ENCODE results near the gene CYBA.
"Not testable (repeated sequence)": the region's sequence is repeated elsewhere in the genome, so short reads cannot be mapped to it uniquely, and the experiment has no call there.

Gene CYBA

GRCh38 chr16:88609426-88609825 lies 41.4 kb downstream of the CYBA start:
- not testable (repeated sequence) for DNase-seq

- no peak for DNase-seq
Measured at GRCh38 chr16:88608076-88608475, 42.8 kb downstream of the CYBA start.

- no peak for DNase-seq
Measured at GRCh38 chr16:88606148-88606757, 44.6 kb downstream of the CYBA start.

- no peak for DNase-seq
Measured at GRCh38 chr16:88605186-88606147, 45.4 kb downstream of the CYBA start.

GRCh38 chr16:88602091-88602490 lies 48.8 kb downstream of the CYBA start:
- DNase-seq = no peak

GRCh38 chr16:88601313-88602036 lies 49.4 kb downstream of the CYBA start:
- DNase-seq = no peak

- no peak for DNase-seq
Measured at GRCh38 chr16:88600539-88600896, 50.3 kb downstream of the CYBA start.

- DNase-seq = no peak
Measured at GRCh38 chr16:88599825-88600538, 50.9 kb downstream of the CYBA start.

GRCh38 chr16:88599092-88599733 lies 51.6 kb downstream of the CYBA start:
- DNase-seq = no peak

- no peak for DNase-seq
Measured at GRCh38 chr16:88597856-88598491, 52.9 kb downstream of the CYBA start.

GRCh38 chr16:88596483-88596882 lies 54.4 kb downstream of the CYBA start:
- DNase-seq = no peak

GRCh38 chr16:88595921-88596320 lies 54.9 kb downstream of the CYBA start:
- DNase-seq = no peak

GRCh38 chr16:88595101-88595500 lies 55.8 kb downstream of the CYBA start:
- DNase-seq = no peak

- DNase-seq = no peak
Measured at GRCh38 chr16:88593910-88594309, 56.9 kb downstream of the CYBA start.

GRCh38 chr16:88593489-88593888 lies 57.4 kb downstream of the CYBA start:
- no peak for DNase-seq

Measured in NCI-H524 (cell line).